SK-N-SH (cell line): ENCODE measurements around the gene LIX1. TPM values are rescaled to one million over a fixed set of nuclear protein-coding genes. Genes with fewer than 3 reads are reported as not detected.

Experiments
- CTCF ChIA-PET: fragments of 300-600, 350-600 bp; formaldehyde crosslinking; extraction: SDS; loops from one replicate; lab custom pipeline; 2021; lab: Yijun Ruan, JAX
- POLR2A ChIA-PET: fragments of 350-600 bp; sonication (Branson Sonifier 250); formaldehyde crosslinking; extraction: SDS; loops from one replicate; lab custom pipeline; 2020; ENCODE audit warnings: antibody characterized with exemption, inconsistent platforms; lab: Yijun Ruan, JAX
- DNase-seq: peaks from one replicate; pipeline ENCODE4 v3.0.0; 2012
- H2AFZ ChIP-seq: fragments of 200-600 bp; sonication (generic); 2 replicates; pipeline ENCODE4 v1.8.1; 2016; ENCODE audit warnings: antibody characterized with exemption, mild to moderate bottlenecking, low read depth
- H3F3A ChIP-seq: fragments of 200-600 bp; sonication (generic); replicated peaks from 2 replicates; pipeline ENCODE3; 2016; ENCODE audit warnings: antibody characterized with exemption, mild to moderate bottlenecking; ENCODE audit not compliant: insufficient read depth
- H3K27ac ChIP-seq, 2 experiments: fragments of 200-500 bp in 1 of 2; fragments of 200-600 bp in 1 of 2; sonication (Bioruptor generic) in 1 of 2; sonication (generic), shearing (Covaris generic) in 1 of 2; 2 replicates each; pipeline versions ENCODE4 v1.5.1 to v1.6.1; 2014 to 2016; ENCODE audit warnings: low read depth in 2 of 2, inconsistent platforms in 1 of 2, low read length in 1 of 2, mild to moderate bottlenecking in 1 of 2, mixed read lengths in 1 of 2
- H3K27me3 ChIP-seq: fragments of 200-600 bp; sonication (generic), shearing (Covaris generic); 2 replicates; pipeline ENCODE4 v1.6.1; 2016; ENCODE audit warnings: mixed run types; ENCODE audit not compliant: insufficient read depth
- H3K36me3 ChIP-seq, 2 experiments: fragments of 200-500 bp in 1 of 2; fragments of 200-600 bp in 1 of 2; sonication (Bioruptor generic) in 1 of 2; sonication (generic) in 1 of 2; replicated peaks in 1 of 2; 2 replicates each; pipeline versions ENCODE3 to v1.5.1; 2014 to 2016; ENCODE audit warnings: low read length in 1 of 2, mild to moderate bottlenecking in 1 of 2; ENCODE audit not compliant: insufficient read depth in 2 of 2, control insufficient read depth in 1 of 2
- H3K4me1 ChIP-seq, 2 experiments: fragments of 200-500 bp in 1 of 2; fragments of 200-600 bp in 1 of 2; sonication (Bioruptor generic) in 1 of 2; sonication (generic), shearing (Covaris generic) in 1 of 2; 2 replicates each; pipeline versions ENCODE4 v1.5.1 to v1.6.1; 2014 to 2016; ENCODE audit warnings: low read depth in 1 of 2, low read length in 1 of 2, mixed run types in 1 of 2; ENCODE audit not compliant: insufficient read depth in 2 of 2, control insufficient read depth in 1 of 2
- H3K4me2 ChIP-seq: fragments of 200-600 bp; sonication (generic), shearing (Covaris generic); 2 replicates; pipeline ENCODE4 v1.6.1; 2017; ENCODE audit warnings: mixed run types
- H3K4me3 ChIP-seq, 2 experiments: fragments of 200-500 bp in 1 of 2; fragments of 200-600 bp in 1 of 2; sonication (Bioruptor generic) in 1 of 2; sonication (generic), shearing (Covaris generic) in 1 of 2; 2 replicates each; pipeline versions ENCODE4 v1.5.1 to v1.8.1; 2014 to 2016; ENCODE audit warnings: low read depth in 2 of 2, inconsistent platforms in 1 of 2, low read length in 1 of 2, mild to moderate bottlenecking in 1 of 2, mixed read lengths in 1 of 2, moderate library complexity in 1 of 2
- H3K79me2 ChIP-seq: fragments of 200-600 bp; sonication (generic); 2 replicates; pipeline ENCODE4 v1.8.1; 2017; ENCODE audit warnings: mild to moderate bottlenecking; ENCODE audit not compliant: insufficient read depth
- H3K9ac ChIP-seq: fragments of 200-600 bp; sonication (generic); 2 replicates; pipeline ENCODE4 v1.6.1; 2017; ENCODE audit warnings: mixed run types
- H3K9me2 ChIP-seq: fragments of 200-600 bp; sonication (generic); 2 replicates; pipeline ENCODE4 v1.6.1; 2017; ENCODE audit warnings: mixed run types
- H3K9me3 ChIP-seq: fragments of 200-600 bp; sonication (generic); 2 replicates; pipeline ENCODE4 v1.6.1; 2017; ENCODE audit warnings: mixed run types, mild to moderate bottlenecking, moderate library complexity
- H4K20me1 ChIP-seq: fragments of 200-600 bp; sonication (generic); 2 replicates; pipeline ENCODE4 v1.6.1; 2017; ENCODE audit warnings: mild to moderate bottlenecking, mixed run types; ENCODE audit not compliant: insufficient read depth
- ELF1 ChIP-seq: IDR thresholded peaks from 2 replicates; pipeline ENCODE4 v1.4.0; 2012
- EP300 ChIP-seq, 2 experiments: IDR thresholded peaks; 2 replicates each; pipeline versions ENCODE4 v1.4.0 to v1.6.1; 2012; ENCODE audit warnings: borderline replicate concordance in 1 of 2, low read depth in 1 of 2, low read length in 1 of 2
- FOSL2 ChIP-seq: IDR thresholded peaks from 2 replicates; pipeline ENCODE4 v1.4.0; 2012; ENCODE audit warnings: low read depth, mild to moderate bottlenecking, moderate library complexity, borderline replicate concordance
- FOXJ3 ChIP-seq: sonication (generic); formaldehyde crosslinking; IDR thresholded peaks from 2 replicates; pipeline ENCODE4 v1.5.1; 2020; ENCODE audit warnings: mild to moderate bottlenecking, missing genetic modification reagents
- FOXM1 ChIP-seq: IDR thresholded peaks from 2 replicates; pipeline ENCODE4 v1.4.0; 2012; ENCODE audit warnings: low read depth, mild to moderate bottlenecking
- GABPA ChIP-seq: IDR thresholded peaks from 2 replicates; pipeline ENCODE4 v1.4.0; 2012; ENCODE audit warnings: low read depth, mild to moderate bottlenecking
- GATA2 ChIP-seq: sonication (generic); formaldehyde crosslinking; IDR thresholded peaks from 2 replicates; pipeline ENCODE4 v1.5.0; 2020; ENCODE audit warnings: mild to moderate bottlenecking, missing genetic modification reagents
- IRF3 ChIP-seq: fragments of 150-350 bp; IDR thresholded peaks from 2 replicates; pipeline ENCODE4 v1.6.1; 2016; ENCODE audit warnings: mild to moderate bottlenecking, low read depth, low read length
- MAX ChIP-seq: IDR thresholded peaks from 2 replicates; pipeline ENCODE4 v1.4.0; 2012; ENCODE audit warnings: low read depth
- MXI1 ChIP-seq: IDR thresholded peaks from 2 replicates; pipeline ENCODE4 v1.6.1; 2012; ENCODE audit warnings: mild to moderate bottlenecking, low read depth, low read length, improper control_type of control experiment
- PBX3 ChIP-seq: IDR thresholded peaks from 2 replicates; pipeline ENCODE4; 2012
- RAD21 ChIP-seq: IDR thresholded peaks from 2 replicates; pipeline ENCODE4 v1.6.1; 2012; ENCODE audit warnings: mild to moderate bottlenecking, low read length
- RCOR1 ChIP-seq: fragments of 150-350 bp; IDR thresholded peaks from 2 replicates; pipeline ENCODE4 v1.6.1; 2017; ENCODE audit warnings: antibody characterized with exemption, low read length
- RXRA ChIP-seq: IDR thresholded peaks from 2 replicates; pipeline ENCODE4 v1.4.0; 2012; ENCODE audit warnings: low read depth, mild to moderate bottlenecking, borderline replicate concordance
- SIN3A ChIP-seq: IDR thresholded peaks from 2 replicates; pipeline ENCODE4 v1.6.1; 2012; ENCODE audit warnings: low read depth, mild to moderate bottlenecking, low read length, moderate library complexity, borderline replicate concordance
- SMC3 ChIP-seq: IDR thresholded peaks from 2 replicates; pipeline ENCODE4 v1.6.1; 2012; ENCODE audit warnings: low read depth, low read length, improper control_type of control experiment
- TCF12 ChIP-seq: IDR thresholded peaks from 2 replicates; pipeline ENCODE4 v1.4.0; 2012
- USF1 ChIP-seq: IDR thresholded peaks from 2 replicates; pipeline ENCODE4 v1.4.0; 2012; ENCODE audit warnings: low read depth, borderline replicate concordance
- USF2 ChIP-seq: fragments of 150-350 bp; IDR thresholded peaks from 2 replicates; pipeline ENCODE4 v1.6.1; 2017; ENCODE audit warnings: antibody characterized with exemption, low read length, low read depth, borderline replicate concordance
- ZBTB33 ChIP-seq: IDR thresholded peaks from 2 replicates; pipeline ENCODE4 v1.4.0; 2012; ENCODE audit warnings: low read depth, borderline replicate concordance
- WGBS: methylation state at CpG from one replicate; pipeline ENCODE4 v1.1.6; 2017; ENCODE audit warnings: low lambda C conversion rate; 5-methylcytosine and 5-hydroxymethylcytosine counted together
- polyA plus RNA-seq, 3 experiments: library from polyadenylated mRNA; depleted of rRNA; stranded (reverse); fragments of >200 nt; gene quantifications; 2 replicates each; pipeline ENCODE4 v1.2.3, GENCODE V29; 2012

The LIX1 gene
- polyA plus RNA-seq, 1 of the 3 experiments (the other 2 are of a cell fraction): not detected

GRCh38 chr5:97056263-97056662 lies 86.1 kb downstream of the LIX1 start:
- 24% methylated on average over 1 of the region's 1 CpG for WGBS
- no peaks in the 10 kb centered on the region for H3K4me1 ChIP-seq

More at GRCh38 chr5:97056263-97056662, 86.1 kb downstream of the LIX1 start:
- ChIA-PET CTCF (interaction anchor here (0.9 kb wide), 1 partner anchor 9 kb away, joined by 3 read pairs; no protein-coding TSS in a partner anchor), POLR2A (no interaction called here)
- no peaks in the 10 kb centered on the region for H3K36me3 ChIP-seq
- H3K27ac ChIP-seq: no peak overlapping the region
- H3K4me2 ChIP-seq: no peak overlapping the region
- H3K9me2 ChIP-seq: no peaks in the 10 kb centered on the region
- no peak for DNase-seq
- no peak overlapping the region for H3K4me3 ChIP-seq
- H3F3A ChIP-seq: no peaks in the 10 kb centered on the region
- no peak overlapping the region for H2AFZ ChIP-seq
- TF ChIP-seq FOXM1 (no peak), RCOR1 (no peak), SIN3A (no peak), EP300 (IDR thresholded peaks at IDR 0.05; ENCODE audit: borderline replicate concordance in 1 of 2, low read depth in 1 of 2, low read length in 1 of 2) (no peak), IRF3 (no peak), MXI1 (no peak), USF1 (no peak), FOSL2 (no peak), ZBTB33 (no peak), GATA2 (CRISPR knock-in tag) (no peak), RAD21 (no peak), USF2 (no peak), SMC3 (no peak), ELF1 (no peak), GABPA (no peak), FOXJ3 (CRISPR knock-in tag) (no peak), MAX (no peak), RXRA (no peak), PBX3 (no peak), TCF12 (no peak)
- H3K27me3 ChIP-seq: no peaks in the 10 kb centered on the region
- H3K9me3 ChIP-seq: no peaks in the 10 kb centered on the region
- no peak overlapping the region for H3K9ac ChIP-seq
- H4K20me1 ChIP-seq: no peaks in the 10 kb centered on the region
- no peaks in the 10 kb centered on the region for H3K79me2 ChIP-seq
